Endothelial cell of umbilical vein (primary cell): Measurements from ENCODE around the gene DNAH10. TPM values are rescaled to one million over a fixed set of nuclear protein-coding genes. Genes with fewer than 3 reads are reported as not detected.

Experiments used
- BruUV-seq: library from RNA; stranded (reverse); fragments of 400-500 nt; replicated peaks from 2 replicates; lab custom pipeline; 2021; lab: Mats Ljungman, UMichigan
- CTCF ChIA-PET: fragments of 300-600, 350-600 bp; sonication (Branson Sonifier 250); formaldehyde crosslinking; loops from one replicate; lab custom pipeline; 2021; ENCODE audit warnings: antibody characterized with exemption, inconsistent platforms; lab: Charles Lee
- POLR2A ChIA-PET: fragments of 300-600, 350-600 bp; sonication (Branson Sonifier 250); formaldehyde crosslinking; loops from one replicate; lab custom pipeline; 2021; ENCODE audit warnings: antibody characterized with exemption, inconsistent platforms; lab: Charles Lee
- DNase-seq: peaks from one replicate; pipeline ENCODE4 v3.0.0-alpha.2; 2011; ENCODE audit warnings: low read depth, low spot score
- FAIRE-seq: peaks from 2 replicates; lab custom pipeline; 2011; peaks lifted over from hg19 to GRCh38; lab: Jason Lieb, UNC
- H2AFZ ChIP-seq: 2 replicates; pipeline ENCODE4 v1.6.0; 2012; ENCODE audit warnings: low read depth, low read length, control low read depth, inconsistent platforms
- H3K27ac ChIP-seq: 2 replicates; pipeline ENCODE4 v1.5.1; 2011; ENCODE audit warnings: low read depth, mild to moderate bottlenecking, control low read depth, low read length, moderate library complexity; ENCODE audit not compliant: insufficient read depth
- H3K27me3 ChIP-seq, 2 experiments: 2 replicates each; pipeline versions ENCODE4 v1.6.0 to v1.6.1; 2011; ENCODE audit warnings: low read length in 2 of 2, mixed read lengths in 1 of 2; ENCODE audit not compliant: control insufficient read depth in 2 of 2, insufficient read depth in 2 of 2
- H3K36me3 ChIP-seq, 2 experiments: 2 replicates in 1 of 2; 3 replicates in 1 of 2; pipeline ENCODE4 v1.5.1; 2011; ENCODE audit warnings: low read length in 2 of 2, mild to moderate bottlenecking in 1 of 2, moderate library complexity in 1 of 2; ENCODE audit not compliant: control insufficient read depth in 2 of 2, insufficient read depth in 2 of 2; ENCODE audit errors: extremely low read depth in 1 of 2
- H3K4me1 ChIP-seq: 3 replicates; pipeline ENCODE4 v1.5.1; 2011; ENCODE audit warnings: mild to moderate bottlenecking, low read length; ENCODE audit not compliant: control insufficient read depth, insufficient read depth; ENCODE audit errors: extremely low read depth
- H3K4me2 ChIP-seq: 2 replicates; pipeline ENCODE4 v1.6.1; 2011; ENCODE audit warnings: low read length, control low read depth, mixed read lengths; ENCODE audit not compliant: insufficient read depth
- H3K4me3 ChIP-seq, 3 experiments: fragments of 200-600 bp in 1 of 3; sonication (generic), shearing (Covaris generic) in 1 of 3; replicated peaks in 1 of 3; 2 replicates each; pipeline ENCODE4 v1.5.1; 2011 to 2016; ENCODE audit warnings: control low read depth in 3 of 3, low read length in 3 of 3, mild to moderate bottlenecking in 2 of 3, inconsistent platforms in 1 of 3, low read depth in 1 of 3, moderate library complexity in 1 of 3; ENCODE audit not compliant: insufficient read depth in 1 of 3
- H3K79me2 ChIP-seq: 2 replicates; pipeline ENCODE4 v1.6.0; 2012; ENCODE audit warnings: low read length, inconsistent platforms; ENCODE audit not compliant: control insufficient read depth, insufficient read depth
- H3K9ac ChIP-seq: replicated peaks from 2 replicates; pipeline ENCODE3; 2011; ENCODE audit warnings: low read length, control low read depth; ENCODE audit not compliant: insufficient read depth; ENCODE audit errors: extremely low read depth
- H3K9me1 ChIP-seq: replicated peaks from 3 replicates; pipeline ENCODE4 v1.6.0; 2011; ENCODE audit warnings: mild to moderate bottlenecking, low read length; ENCODE audit not compliant: control insufficient read depth, insufficient read depth; ENCODE audit errors: extremely low read depth
- H3K9me3 ChIP-seq: replicated peaks from 2 replicates; pipeline ENCODE4 v1.5.1; 2012; ENCODE audit warnings: low read length, inconsistent platforms; ENCODE audit not compliant: control insufficient read depth, insufficient read depth
- H4K20me1 ChIP-seq: replicated peaks from 2 replicates; pipeline ENCODE3; 2011; ENCODE audit warnings: mild to moderate bottlenecking, low read length; ENCODE audit not compliant: control insufficient read depth, insufficient read depth; ENCODE audit errors: extremely low read depth
- EZH2 ChIP-seq: IDR thresholded peaks from 2 replicates; pipeline ENCODE4 v1.6.1; 2012; ENCODE audit warnings: borderline replicate concordance, low read depth, mild to moderate bottlenecking, moderate library complexity, low read length, inconsistent platforms; ENCODE audit not compliant: severe bottlenecking
- FOS ChIP-seq: IDR thresholded peaks from 2 replicates; pipeline ENCODE4 v1.6.1; 2011; ENCODE audit warnings: mild to moderate bottlenecking, low read length, moderate library complexity, borderline replicate concordance; ENCODE audit not compliant: insufficient read depth
- GATA2 ChIP-seq: IDR thresholded peaks from 2 replicates; pipeline ENCODE4 v1.7.0; 2011; ENCODE audit warnings: low read depth, mild to moderate bottlenecking, moderate library complexity, mixed read lengths, low read length; ENCODE audit not compliant: insufficient read length, insufficient read depth
- JUN ChIP-seq: IDR thresholded peaks from 2 replicates; pipeline ENCODE4 v1.6.1; 2011; ENCODE audit warnings: borderline replicate concordance, low read depth; ENCODE audit not compliant: insufficient read length, insufficient read depth
- MYC ChIP-seq: IDR thresholded peaks from one replicate; pipeline ENCODE4 v1.6.1; 2011; ENCODE audit warnings: mild to moderate bottlenecking, low read depth, low read length
- POLR2A ChIP-seq: IDR thresholded peaks from 2 replicates; pipeline ENCODE4 v1.6.1; 2012; ENCODE audit warnings: low read depth, mild to moderate bottlenecking, control low read depth, low read length
- POLR2AphosphoS5 ChIP-seq: IDR thresholded peaks from 2 replicates; pipeline ENCODE4 v1.6.1; 2012; ENCODE audit warnings: low read depth, mild to moderate bottlenecking, control low read depth, low read length, moderate library complexity; ENCODE audit not compliant: insufficient read depth
- dilution Hi-C: fragments of 300-500 bp; cut with MboI; formaldehyde crosslinking; loops from one replicate; pipeline ENCODE4 v1.15.0; 2019; ENCODE audit warnings: low sequenced_read_pairs; ENCODE audit not compliant: extremely low pct_ligation_motif_present
- intact Hi-C: fragments of 100-400 bp; cut with micrococcal nuclease; formaldehyde crosslinking; loops from one replicate; pipeline ENCODE4 v1.10.0; 2022
- polyA plus RNA-seq, 4 experiments: library from polyadenylated mRNA; depleted of rRNA in 3 of 4; stranded (reverse) in 3 of 4; unstranded in 1 of 4; fragments of >200 nt; gene quantifications; 2 replicates each; pipeline versions ENCODE4 v1.2.1 to v1.2.3, GENCODE V29; 2011 to 2012; ENCODE audit warnings: missing spikeins in 1 of 4
- total RNA-seq: library from RNA; stranded (reverse); gene quantifications from 2 replicates; pipeline ENCODE4 v1.2.3, GENCODE V29; 2021
- TF ChIP-seq, protein P1 (sequence below): IDR thresholded peaks from 2 replicates; pipeline ENCODE4 v1.6.1; 2011; ENCODE audit not compliant: insufficient read depth, insufficient read length
- TF ChIP-seq, protein P2 (sequence below), 2 donors: IDR thresholded peaks; 1 replicate in 1 of 2; 2 replicates in 1 of 2; pipeline ENCODE4 v1.5.1; 2011; ENCODE audit warnings: low read length in 2 of 2, mild to moderate bottlenecking in 2 of 2, moderate library complexity in 2 of 2, control low read depth in 1 of 2, inconsistent platforms in 1 of 2, low read depth in 1 of 2; ENCODE audit not compliant: insufficient read depth in 1 of 2; ENCODE audit errors: extremely low read depth in 1 of 2

The DNAH10 gene
- total and polyA plus RNA-seq, 2 donors (not counting 3 experiments of a cell fraction or from before 2014, with no cell fraction given) = 0.04 to 0.31 TPM

DNA sequence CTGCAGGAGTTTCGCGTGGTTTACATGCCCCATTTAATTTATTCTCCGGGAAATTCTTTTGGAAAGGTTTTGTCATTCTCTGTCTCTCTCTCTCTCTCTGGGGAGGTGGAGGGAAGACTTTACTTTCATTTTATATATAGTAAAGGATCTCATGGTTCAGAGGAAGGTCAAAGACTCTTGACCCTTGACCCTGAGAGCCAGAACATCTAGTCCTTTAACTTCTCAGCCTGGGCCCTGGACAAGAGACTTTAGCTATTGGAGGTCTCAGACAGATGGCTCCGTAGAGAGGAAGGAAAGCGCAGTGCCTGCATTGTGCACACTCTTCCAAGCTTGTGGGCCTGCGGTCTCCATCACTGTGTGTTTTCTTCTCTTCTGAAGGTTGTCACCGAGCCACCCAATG, 166.8 kb downstream of the DNAH10 start:
- H4K20me1 ChIP-seq = no peaks in the 10 kb centered on the region
- H3K9ac ChIP-seq = no peak overlapping the region
- H3K9me1 ChIP-seq = no peaks in the 10 kb centered on the region
- H3K4me2 ChIP-seq = no peak overlapping the region
- no peaks in the 10 kb centered on the region for H3K4me1 ChIP-seq
- no peaks in the 10 kb centered on the region for H3K9me3 ChIP-seq
- H3K27me3 ChIP-seq = peaks cover 0 to 11% of the 10 kb centered on the region in 2 experiments
- CTCF ChIA-PET = interaction anchor here (1.1 kb wide), 1 partner anchor 24 kb away, joined by 3 read pairs; no protein-coding TSS in a partner anchor
- H3K4me3 ChIP-seq = no peak overlapping the region
- no peak for FAIRE-seq
- H2AFZ ChIP-seq = no peak overlapping the region
- intact Hi-C loops (no loop called here), dilution Hi-C loops (no loop called here)
- no peak overlapping the region for H3K27ac ChIP-seq
- BruUV-seq = no TSS peak
- DNase-seq = no peak
- POLR2A ChIA-PET = no interaction called here
- H3K79me2 ChIP-seq = no peaks in the 10 kb centered on the region
- no peaks in the 10 kb centered on the region for H3K36me3 ChIP-seq
- TF ChIP-seq POLR2A (no peak), FOS (no peak), GATA2 (no peak), MYC (no peak), JUN (no peak), EZH2 (no peak), POLR2AphosphoS5 (no peak)
- TF ChIP-seq, protein P1, sequence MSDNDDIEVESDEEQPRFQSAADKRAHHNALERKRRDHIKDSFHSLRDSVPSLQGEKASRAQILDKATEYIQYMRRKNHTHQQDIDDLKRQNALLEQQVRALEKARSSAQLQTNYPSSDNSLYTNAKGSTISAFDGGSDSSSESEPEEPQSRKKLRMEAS = no peak
- TF ChIP-seq, protein P2, sequence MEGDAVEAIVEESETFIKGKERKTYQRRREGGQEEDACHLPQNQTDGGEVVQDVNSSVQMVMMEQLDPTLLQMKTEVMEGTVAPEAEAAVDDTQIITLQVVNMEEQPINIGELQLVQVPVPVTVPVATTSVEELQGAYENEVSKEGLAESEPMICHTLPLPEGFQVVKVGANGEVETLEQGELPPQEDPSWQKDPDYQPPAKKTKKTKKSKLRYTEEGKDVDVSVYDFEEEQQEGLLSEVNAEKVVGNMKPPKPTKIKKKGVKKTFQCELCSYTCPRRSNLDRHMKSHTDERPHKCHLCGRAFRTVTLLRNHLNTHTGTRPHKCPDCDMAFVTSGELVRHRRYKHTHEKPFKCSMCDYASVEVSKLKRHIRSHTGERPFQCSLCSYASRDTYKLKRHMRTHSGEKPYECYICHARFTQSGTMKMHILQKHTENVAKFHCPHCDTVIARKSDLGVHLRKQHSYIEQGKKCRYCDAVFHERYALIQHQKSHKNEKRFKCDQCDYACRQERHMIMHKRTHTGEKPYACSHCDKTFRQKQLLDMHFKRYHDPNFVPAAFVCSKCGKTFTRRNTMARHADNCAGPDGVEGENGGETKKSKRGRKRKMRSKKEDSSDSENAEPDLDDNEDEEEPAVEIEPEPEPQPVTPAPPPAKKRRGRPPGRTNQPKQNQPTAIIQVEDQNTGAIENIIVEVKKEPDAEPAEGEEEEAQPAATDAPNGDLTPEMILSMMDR (IDR thresholded peaks at IDR 0.05; ENCODE audit: extremely low read depth in 1 of 2, insufficient read depth in 1 of 2, low read depth in 1 of 2, low read length in 2 of 2) = no peak
